GM12878 (cell line): ENCODE measurements around the gene HLA-DMA. TPM values are rescaled to one million over a fixed set of nuclear protein-coding genes. Genes with fewer than 3 reads are reported as not detected.

ENCODE experiments used
- ATAC-seq: fragments of 200-7000 bp; cut with Tn5 transposase; 3 replicates; pipeline ENCODE4 v1.9.1; 2020; ENCODE audit warnings: mild to moderate bottlenecking, moderate library complexity
- BruUV-seq: library from RNA; stranded (reverse); fragments of 400-500 nt; replicated peaks from 2 replicates; lab custom pipeline; 2021; lab: Mats Ljungman, UMichigan
- CTCF ChIA-PET: fragments of 300-600 bp; sonication (Branson Sonifier 250); formaldehyde crosslinking; extraction: SDS; loops from one replicate; lab custom pipeline; 2021; ENCODE audit warnings: inconsistent platforms; lab: Yijun Ruan, JAX
- POLR2A ChIA-PET: fragments of 350-600 bp; formaldehyde crosslinking; extraction: SDS; loops from one replicate; lab custom pipeline; 2021; ENCODE audit warnings: inconsistent platforms; lab: Charles Lee
- RAD21 ChIA-PET: fragments of 300-600 bp; sonication (Branson Sonifier 250); formaldehyde crosslinking; loops from one replicate; lab custom pipeline; 2023; ENCODE audit warnings: antibody characterized with exemption; ENCODE audit not compliant: unreplicated experiment; lab: Charles Lee
- SMC1A ChIA-PET: fragments of 300-600 bp; sonication (Branson Sonifier 250); formaldehyde crosslinking; loops from one replicate; lab custom pipeline; 2023; ENCODE audit not compliant: unreplicated experiment, uncharacterized antibody; lab: Charles Lee
- DNase-seq: peaks from one replicate; pipeline ENCODE4 v3.0.0-alpha.2; 2011; ENCODE audit warnings: low read depth, low spot score
- FAIRE-seq: peaks from 3 replicates; lab custom pipeline; 2011; peaks lifted over from hg19 to GRCh38; lab: Jason Lieb, UNC
- H2AFZ ChIP-seq: 2 replicates; pipeline ENCODE4 v1.6.0; 2011; ENCODE audit warnings: low read depth, low read length, control low read depth; ENCODE audit not compliant: control insufficient read depth
- H3K27ac ChIP-seq: 2 replicates; pipeline ENCODE4 v1.5.1; 2011; ENCODE audit warnings: control low read depth; ENCODE audit not compliant: control insufficient read depth, insufficient read depth
- H3K27me3 ChIP-seq, 2 experiments: replicated peaks in 1 of 2; 2 replicates each; pipeline versions ENCODE4 v1.6.0 to v1.6.1; 2011; ENCODE audit warnings: low read length in 1 of 2; ENCODE audit not compliant: control insufficient read depth in 2 of 2, insufficient read depth in 2 of 2
- H3K36me3 ChIP-seq, 2 experiments: 2 replicates each; pipeline ENCODE4 v1.5.1; 2011; ENCODE audit warnings: low read length in 1 of 2; ENCODE audit not compliant: control insufficient read depth in 2 of 2, insufficient read depth in 2 of 2
- H3K4me1 ChIP-seq: 2 replicates; pipeline ENCODE4 v1.6.1; 2011; ENCODE audit warnings: mild to moderate bottlenecking, low read length, moderate library complexity, mixed read lengths; ENCODE audit not compliant: control insufficient read depth, insufficient read depth
- H3K4me2 ChIP-seq: 2 replicates; pipeline ENCODE4 v1.6.0; 2011; ENCODE audit warnings: control low read depth; ENCODE audit not compliant: control insufficient read depth, insufficient read depth
- H3K4me3 ChIP-seq: fragments of 200-600 bp; sonication (generic); 2 replicates; pipeline ENCODE4 v1.5.1; 2016
- H3K79me2 ChIP-seq: 2 replicates; pipeline ENCODE4 v1.6.0; 2011; ENCODE audit warnings: low read length; ENCODE audit not compliant: control insufficient read depth, insufficient read depth
- H3K9ac ChIP-seq: 2 replicates; pipeline ENCODE4 v1.8.0; 2011; ENCODE audit warnings: low read length, control low read depth, mixed read lengths; ENCODE audit not compliant: control insufficient read depth, insufficient read depth
- H3K9me3 ChIP-seq: replicated peaks from 3 replicates; pipeline ENCODE4 v1.5.1; 2011; ENCODE audit warnings: mild to moderate bottlenecking, low read length; ENCODE audit not compliant: control insufficient read depth, insufficient read depth
- H4K20me1 ChIP-seq: 2 replicates; pipeline ENCODE4 v1.6.0; 2011; ENCODE audit not compliant: control insufficient read depth, insufficient read depth
- CBX5 ChIP-seq: sonication (generic); IDR thresholded peaks from 2 replicates; pipeline ENCODE4 v1.6.1; 2016; ENCODE audit warnings: low read depth, moderate library complexity, mild to moderate bottlenecking, inconsistent platforms
- CREB1 ChIP-seq: IDR thresholded peaks from 2 replicates; pipeline ENCODE4 v1.6.1; 2012; ENCODE audit warnings: low read depth, mild to moderate bottlenecking, inconsistent platforms
- IKZF2 ChIP-seq, 2 experiments: fragments of 450-650 bp; IDR thresholded peaks; 2 replicates each; pipeline ENCODE4 v1.6.1; 2017; ENCODE audit warnings: mild to moderate bottlenecking in 2 of 2, moderate library complexity in 2 of 2
- POLR2A ChIP-seq: IDR thresholded peaks from 2 replicates; pipeline ENCODE4 v1.6.1; 2011; ENCODE audit warnings: low read depth, mild to moderate bottlenecking, low read length
- POLR2AphosphoS5 ChIP-seq: IDR thresholded peaks from 2 replicates; pipeline ENCODE4 v1.6.1; 2011; ENCODE audit warnings: mild to moderate bottlenecking, low read length, inconsistent platforms
- SMAD5 ChIP-seq: IDR thresholded peaks from 2 replicates; pipeline ENCODE4 v1.6.1; 2016; ENCODE audit warnings: antibody characterized with exemption, low read depth
- SMARCA5 ChIP-seq: fragments of 450-650 bp; IDR thresholded peaks from 2 replicates; pipeline ENCODE4 v1.6.1; 2017; ENCODE audit warnings: mild to moderate bottlenecking
- SRF ChIP-seq, 2 experiments: IDR thresholded peaks; 2 replicates each; pipeline ENCODE4 v1.6.1; 2011; ENCODE audit warnings: low read depth in 2 of 2, low read length in 2 of 2, mild to moderate bottlenecking in 1 of 2, moderate library complexity in 1 of 2
- WGBS: methylation state at CpG from one replicate; pipeline ENCODE4 v1.1.6; 2016; ENCODE audit warnings: low lambda C conversion rate; ENCODE audit not compliant: insufficient replicate concordance, insufficient coverage; ENCODE audit errors: missing lambda C conversion rate; 5-methylcytosine and 5-hydroxymethylcytosine counted together
- in situ Hi-C: fragments of 300-500 bp; cut with MboI; formaldehyde crosslinking; loops from 9 replicates; pipeline ENCODE4 v1.14.3; 2018; ENCODE audit warnings: mixed read lengths
- intact Hi-C: fragments of 100-400 bp; cut with micrococcal nuclease; formaldehyde crosslinking; loops from one replicate; pipeline ENCODE4 v1.14.2; 2022; ENCODE audit not compliant: unreplicated experiment
- polyA plus RNA-seq, 11 experiments: library from polyadenylated mRNA; depleted of rRNA in 4 of 11; unstranded in 6 of 11; stranded (reverse) in 5 of 11; fragments of >200 nt; fragmentation: Nextera tagmentation in 4 of 11; fragmentation: Illumina TruSeq in 1 of 11; extraction: Ambion mirVana in 4 of 11; extraction: Trizol in 1 of 11; gene quantifications; 1 replicate in 1 of 11; 2 replicates in 10 of 11; pipeline versions ENCODE4 v1.2.1 to v1.2.3, GENCODE V29; 2011 to 2016; ENCODE audit warnings: inconsistent platforms in 2 of 11, missing spikeins in 2 of 11, low read depth in 1 of 11
- total RNA-seq, 4 experiments: library from RNA; depleted of rRNA in 3 of 4; stranded (reverse); fragments of >200 nt in 3 of 4; fragmentation: Illumina TruSeq in 1 of 4; extraction: Trizol in 1 of 4; gene quantifications; 2 replicates each; pipeline versions ENCODE4 v1.2.1 to v1.2.3, GENCODE V29; 2013 to 2021

HLA-DMA gene
- total and polyA plus RNA-seq, 10 of the 15 experiments (the other 5 are each of a cell fraction or from before 2014, with no cell fraction given) = 177 to 552 (median 309) TPM

DNA sequence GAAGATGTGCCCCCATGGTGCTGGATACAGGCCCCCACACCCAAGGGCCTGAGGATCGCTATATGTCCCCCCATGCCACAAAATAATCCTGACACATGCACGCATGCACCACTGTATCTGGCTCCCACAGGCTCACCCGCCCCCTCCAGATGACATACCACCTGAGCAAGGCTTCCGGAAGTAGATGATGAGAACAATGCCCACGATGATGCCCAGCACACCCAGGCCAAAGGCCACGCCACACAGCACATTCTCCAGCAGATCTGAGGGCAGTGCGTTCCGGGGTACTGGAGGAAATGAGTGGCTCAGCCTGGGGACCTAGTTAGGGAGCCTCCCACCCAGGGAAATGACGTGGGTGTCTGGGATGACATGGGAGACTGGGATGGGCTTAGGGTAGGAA is 3.8 kb downstream of the HLA-DMA start:
- peaks cover 61% of the 10 kb centered on the region for H3K79me2 ChIP-seq
- peak overlapping the region; percentile 72; the same call in 1 of the 2 replicates for H3K4me3 ChIP-seq
- H3K9ac ChIP-seq = no peak overlapping the region
- no peak for FAIRE-seq
- peak overlapping the region; percentile 77 for H3K4me2 ChIP-seq
- no peak overlapping the region for H2AFZ ChIP-seq
- H3K4me1 ChIP-seq = peaks cover 50% of the 10 kb centered on the region
- no peak for ATAC-seq
- POLR2A ChIA-PET = interaction anchor here (1.0 to 13.5 kb wide), 4 partner anchors 10 to 24 kb away, joined by 3 to 486 read pairs (median 10); partner anchors contain the start of gene BRD2
- RAD21 ChIA-PET = interaction anchor here (1.2 to 2.6 kb wide), 6 partner anchors 11 to 59 kb away, joined by 3 to 30 read pairs (median 5); no protein-coding TSS in a partner anchor
- no peaks in the 10 kb centered on the region for H4K20me1 ChIP-seq
- H3K27ac ChIP-seq = no peak overlapping the region; the same call in 1 of the 2 replicates
- CTCF ChIA-PET = interaction anchor here (1.3 to 13.5 kb wide), 8 partner anchors 11 to 111 kb away, joined by 8 to 532 read pairs (median 26); partner anchors contain the start of genes HLA-DMB and TAP2
- SMC1A ChIA-PET = interaction anchor here (1.3 to 11.3 kb wide), 4 partner anchors 11 to 71 kb away, joined by 3 to 354 read pairs (median 27); partner anchors contain the start of gene HLA-DMB
- H3K27me3 ChIP-seq = no peaks in the 10 kb centered on the region
- peak; percentile 28; the same call in 1 of the 2 replicates for TF ChIP-seq SMAD5
- TF ChIP-seq CREB1 = no peak
- no peak for TF ChIP-seq SRF (IDR thresholded peaks at IDR 0.05; ENCODE audit: low read depth in 2 of 2, low read length in 2 of 2)
- TF ChIP-seq CBX5 = no peak
- peak; percentile 71 for TF ChIP-seq POLR2A
- TF ChIP-seq SMARCA5 = no peak
- TF ChIP-seq POLR2AphosphoS5 = peak; percentile 33; the same call in 1 of the 2 replicates
- TF ChIP-seq IKZF2 (IDR thresholded peaks at IDR 0.05) = no peak
- BruUV-seq = no TSS peak
- in situ Hi-C loops = loop anchor here (10.0 kb wide), 1 partner anchor 334 kb away; no protein-coding TSS in a partner anchor
- no peaks in the 10 kb centered on the region; the same call in 2 of the 3 replicates for H3K9me3 ChIP-seq
- intact Hi-C loops = loop anchor here (10.0 kb wide), 1 partner anchor 514 kb away; the partner anchor contains the start of gene HLA-DRA
- 47% methylated on average over 9 of the region's 9 CpGs for WGBS
- H3K36me3 ChIP-seq = peaks cover 0 to 4% of the 10 kb centered on the region in 2 experiments; a peak in 2 of 4 replicates
- DNase-seq = no peak
